NCI-H1048 (cell line): ENCODE results near the gene TRPC6.
"Not testable (repeated sequence)": the region's sequence is repeated elsewhere in the genome, so short reads cannot be mapped to it uniquely, and the experiment has no call there.

Source experiments
- DNase-seq: peaks from one replicate; lab custom pipeline; 2025; lab: John Stamatoyannopoulos, UW

Gene TRPC6

GRCh38 chr11:101448881-101449442 is 134.8 kb downstream of the TRPC6 start:
- DNase-seq = no peak

GRCh38 chr11:101446726-101447125 is 137.1 kb downstream of the TRPC6 start:
- no peak for DNase-seq

GRCh38 chr11:101446238-101446637 is 137.6 kb downstream of the TRPC6 start:
- no peak for DNase-seq

GRCh38 chr11:101445761-101446160 is 138.0 kb downstream of the TRPC6 start:
- no peak for DNase-seq

- DNase-seq = no peak
Observed at GRCh38 chr11:101444851-101445250, 139.0 kb downstream of the TRPC6 start.

GRCh38 chr11:101444164-101444563 is 139.6 kb downstream of the TRPC6 start:
- DNase-seq = no peak

- DNase-seq = no peak
Observed at GRCh38 chr11:101442936-101443521, 140.8 kb downstream of the TRPC6 start.

GRCh38 chr11:101442171-101442570 is 141.6 kb downstream of the TRPC6 start:
- no peak for DNase-seq

- DNase-seq = no peak
Observed at GRCh38 chr11:101441747-101442146, 142.1 kb downstream of the TRPC6 start.

- DNase-seq = no peak
Observed at GRCh38 chr11:101439488-101439887, 144.3 kb downstream of the TRPC6 start.

GRCh38 chr11:101438708-101439107 is 145.1 kb downstream of the TRPC6 start:
- not testable (repeated sequence) for DNase-seq

- no peak for DNase-seq
Observed at GRCh38 chr11:101438126-101438525, 145.7 kb downstream of the TRPC6 start.

- no peak for DNase-seq
Observed at GRCh38 chr11:101436511-101437142, 147.2 kb downstream of the TRPC6 start.

GRCh38 chr11:101435408-101435973 is 148.3 kb downstream of the TRPC6 start:
- DNase-seq = no peak

- DNase-seq = no peak
Observed at GRCh38 chr11:101434026-101434643, 149.7 kb downstream of the TRPC6 start.

GRCh38 chr11:101433151-101433550 is 150.7 kb downstream of the TRPC6 start:
- DNase-seq = no peak

- DNase-seq = no peak
Observed at GRCh38 chr11:101429703-101430540, 153.9 kb downstream of the TRPC6 start.

GRCh38 chr11:101428918-101429317 is 154.9 kb downstream of the TRPC6 start:
- DNase-seq = no peak

- DNase-seq = no peak
Observed at GRCh38 chr11:101407324-101407723, 176.5 kb downstream of the TRPC6 start.
